Fibroblast of the conjunctiva (primary cell): ENCODE data around the gene SOX1.

Experiments
- DNase-seq: peaks from one replicate; pipeline ENCODE4 v3.0.0-alpha.2; 2010; ENCODE audit warnings: low read depth

The SOX1 gene

GRCh38 chr13:112072534-112073244 lies 5.7 kb downstream of the SOX1 start:
- DNase-seq = no peak

- DNase-seq = no peak
Observed at GRCh38 chr13:112073245-112074138, 6.5 kb downstream of the SOX1 start.

- DNase-seq = no peak
Observed at GRCh38 chr13:112074139-112074865, 7.4 kb downstream of the SOX1 start.

GRCh38 chr13:112077729-112078128 lies 10.8 kb downstream of the SOX1 start:
- no peak for DNase-seq

GRCh38 chr13:112078216-112078615 lies 11.3 kb downstream of the SOX1 start:
- no peak for DNase-seq

GRCh38 chr13:112078879-112079531 lies 12.1 kb downstream of the SOX1 start:
- DNase-seq = no peak

- no peak for DNase-seq
Observed at GRCh38 chr13:112079696-112080095, 12.7 kb downstream of the SOX1 start.

- no peak for DNase-seq
Observed at GRCh38 chr13:112083971-112084370, 17.0 kb downstream of the SOX1 start.

- DNase-seq = no peak
Observed at GRCh38 chr13:112092453-112092852, 25.5 kb downstream of the SOX1 start.

GRCh38 chr13:112095354-112095753 lies 28.4 kb downstream of the SOX1 start:
- DNase-seq = no peak

GRCh38 chr13:112096959-112097358 lies 30.0 kb downstream of the SOX1 start:
- no peak for DNase-seq

- no peak for DNase-seq
Observed at GRCh38 chr13:112097770-112098169, 30.8 kb downstream of the SOX1 start.

- DNase-seq = no peak
Observed at GRCh38 chr13:112098699-112099098, 31.8 kb downstream of the SOX1 start.

GRCh38 chr13:112101360-112101930 lies 34.5 kb downstream of the SOX1 start:
- DNase-seq = no peak

- no peak for DNase-seq
Observed at GRCh38 chr13:112102243-112102642, 35.3 kb downstream of the SOX1 start.

GRCh38 chr13:112103260-112103838 lies 36.4 kb downstream of the SOX1 start:
- DNase-seq = no peak

GRCh38 chr13:112103961-112104880 lies 37.3 kb downstream of the SOX1 start:
- no peak for DNase-seq

GRCh38 chr13:112104881-112105234 lies 37.9 kb downstream of the SOX1 start:
- no peak for DNase-seq

GRCh38 chr13:112105244-112105681 lies 38.3 kb downstream of the SOX1 start:
- DNase-seq = no peak

- DNase-seq = no peak
Observed at GRCh38 chr13:112105892-112106291, 38.9 kb downstream of the SOX1 start.
